ENCODE results near the gene TCF4.

The TCF4 gene

GRCh38 chr18:55185391-55185790 lies 402.6 kb downstream of the TCF4 start:
- no peak overlapping the region for H3K4me3 ChIP-seq (ENCODE audit: low read depth, low read length)
- in situ Hi-C loops (cut with HindIII; ENCODE audit: low sequenced_read_pairs), result no loop called here
- TF ChIP-seq, protein P1, sequence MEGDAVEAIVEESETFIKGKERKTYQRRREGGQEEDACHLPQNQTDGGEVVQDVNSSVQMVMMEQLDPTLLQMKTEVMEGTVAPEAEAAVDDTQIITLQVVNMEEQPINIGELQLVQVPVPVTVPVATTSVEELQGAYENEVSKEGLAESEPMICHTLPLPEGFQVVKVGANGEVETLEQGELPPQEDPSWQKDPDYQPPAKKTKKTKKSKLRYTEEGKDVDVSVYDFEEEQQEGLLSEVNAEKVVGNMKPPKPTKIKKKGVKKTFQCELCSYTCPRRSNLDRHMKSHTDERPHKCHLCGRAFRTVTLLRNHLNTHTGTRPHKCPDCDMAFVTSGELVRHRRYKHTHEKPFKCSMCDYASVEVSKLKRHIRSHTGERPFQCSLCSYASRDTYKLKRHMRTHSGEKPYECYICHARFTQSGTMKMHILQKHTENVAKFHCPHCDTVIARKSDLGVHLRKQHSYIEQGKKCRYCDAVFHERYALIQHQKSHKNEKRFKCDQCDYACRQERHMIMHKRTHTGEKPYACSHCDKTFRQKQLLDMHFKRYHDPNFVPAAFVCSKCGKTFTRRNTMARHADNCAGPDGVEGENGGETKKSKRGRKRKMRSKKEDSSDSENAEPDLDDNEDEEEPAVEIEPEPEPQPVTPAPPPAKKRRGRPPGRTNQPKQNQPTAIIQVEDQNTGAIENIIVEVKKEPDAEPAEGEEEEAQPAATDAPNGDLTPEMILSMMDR (IDR thresholded peaks at IDR 0.05; ENCODE audit: low read depth, low read length), result no peak
- DNase-seq (ENCODE audit: low read depth, low spot score), result peak; percentile 10

- TF ChIP-seq, protein P1 (IDR thresholded peaks at IDR 0.05; ENCODE audit: low read depth, low read length), result no peak
- H3K4me3 ChIP-seq (ENCODE audit: low read depth, low read length), result no peak overlapping the region
- in situ Hi-C loops (cut with HindIII; ENCODE audit: low sequenced_read_pairs), result no loop called here
- peak; percentile 25 for DNase-seq (ENCODE audit: low read depth, low spot score)
Measured at GRCh38 chr18:55179835-55180234, 408.2 kb downstream of the TCF4 start.

- no peak for DNase-seq (ENCODE audit: low read depth, low spot score)
- TF ChIP-seq, protein P1 (IDR thresholded peaks at IDR 0.05; ENCODE audit: low read depth, low read length), result no peak
- in situ Hi-C loops (cut with HindIII; ENCODE audit: low sequenced_read_pairs), result no loop called here
- H3K4me3 ChIP-seq (ENCODE audit: low read depth, low read length), result no peak overlapping the region
Measured at GRCh38 chr18:55179425-55179824, 408.6 kb downstream of the TCF4 start.

DNA sequence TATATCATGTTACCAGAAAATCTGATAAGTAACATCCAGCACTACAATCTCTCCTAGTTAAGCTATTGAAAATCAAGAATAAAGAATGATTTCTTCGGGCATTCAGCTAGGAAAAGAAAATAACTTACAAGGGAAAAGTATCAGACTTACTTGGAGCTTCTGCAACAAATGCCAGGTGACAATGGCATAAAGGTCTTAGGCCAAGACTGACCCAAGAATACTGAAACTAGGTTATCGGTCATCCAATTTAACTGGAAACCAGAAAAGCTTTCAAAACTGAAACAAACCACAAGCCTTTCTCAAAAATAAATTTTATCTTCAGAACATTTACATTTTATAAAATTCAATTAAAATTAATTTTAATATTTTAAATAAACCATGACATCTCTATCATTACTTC lies 414.7 kb downstream of the TCF4 start:
- DNase-seq (ENCODE audit: low read depth, low spot score), result no peak
- TF ChIP-seq, protein P1 (IDR thresholded peaks at IDR 0.05; ENCODE audit: low read depth, low read length), result no peak
- no peak overlapping the region for H3K4me3 ChIP-seq (ENCODE audit: low read depth, low read length)
- in situ Hi-C loops (cut with HindIII; ENCODE audit: low sequenced_read_pairs), result no loop called here

All from astrocyte of the spinal cord (primary cell).